Measurements from ENCODE around the gene RSRC2. TPM values are rescaled to one million over a fixed set of nuclear protein-coding genes. Genes with fewer than 3 reads are reported as not detected.
A peak's percentile ranks its signal among the peaks of the same experiment; 100 is the strongest.

Gene RSRC2
- polyA plus RNA-seq, 3 donors: 7.6 to 63.5 (median 15.8) TPM

GRCh38 chr12:122520676-122521075, 6.1 kb downstream of the RSRC2 start:
- Histone ChIP-seq H3K36me3 (replicated peaks in 1 of 2; ENCODE audit: control insufficient read depth in 1 of 2, insufficient read depth in 2 of 2, low read length in 2 of 2) (peaks cover 70 to 78% of the 10 kb centered on the region in 2 donors), H3K79me2 (ENCODE audit: insufficient read depth, low read length) (peaks cover 98% of the 10 kb centered on the region), H3K4me3 (replicated peaks in 1 of 3; ENCODE audit: low read depth in 2 of 3, low read length in 3 of 3) (no peak overlapping the region), H3K4me1 (ENCODE audit: control insufficient read depth in 1 of 2, insufficient read depth in 2 of 2, low read length in 2 of 2) (peaks cover 26 to 28% of the 10 kb centered on the region in 2 donors), H3K27ac (ENCODE audit: low read depth in 1 of 2, low read length in 2 of 2) (no peak overlapping the region), H3K4me2 (replicated peaks; ENCODE audit: extremely low read depth, low read length, poor library complexity, severe bottlenecking) (no peak overlapping the region), H3K9ac (ENCODE audit: insufficient read depth, low read length, poor library complexity, severe bottlenecking) (no peak overlapping the region), H4K20me1 (ENCODE audit: insufficient read depth, low read length) (peaks cover 99% of the 10 kb centered on the region), H3K9me3 (replicated peaks in 1 of 2; ENCODE audit: control insufficient read depth in 1 of 2, insufficient read depth in 1 of 2, low read length in 2 of 2) (no peaks in the 10 kb centered on the region), H2AFZ (ENCODE audit: insufficient read depth, low read depth, low read length, poor library complexity, severe bottlenecking) (no peak overlapping the region), H3K27me3 (ENCODE audit: control insufficient read depth in 2 of 2, insufficient read depth in 2 of 2, low read length in 2 of 2) (no peaks in the 10 kb centered on the region)
- DNase-seq: no peak
- Mint-ChIP-seq H3K9me3 (no peaks in the 10 kb centered on the region), H3K27me3 (ENCODE audit: low read depth in 3 of 3) (peaks cover 0 to 2% (median 0%) of the 10 kb centered on the region in 3 donors), H3K27ac (peak overlapping the region in 1 of 7 donors; percentile 52), H3K4me3 (no peak overlapping the region), H3K4me1 (peaks cover 28% of the 10 kb centered on the region), H3K36me3 (peaks cover 67 to 75% of the 10 kb centered on the region in 2 donors)
- no CpG with 5 or more reads among the region's 4 CpGs for WGBS (ENCODE audit: insufficient coverage)
- intact Hi-C loops (cut with micrococcal nuclease): loop anchor here in 1 of 2 donors (10.0 kb wide), 1 partner anchor 234 kb away; the partner anchor contains the start of gene DENR
- no peak for TF ChIP-seq CTCF (IDR thresholded peaks at IDR 0.05)

GRCh38 chr12:122519418-122519817, 7.3 kb downstream of the RSRC2 start:
- no peaks in the 10 kb centered on the region for H3K9me3 Mint-ChIP-seq
- H3K27ac Mint-ChIP-seq: no peak overlapping the region
- peaks cover 17% of the 10 kb centered on the region for H3K4me1 Mint-ChIP-seq
- Histone ChIP-seq H3K27ac (ENCODE audit: low read depth in 1 of 2, low read length in 2 of 2) (no peak overlapping the region), H3K9ac (ENCODE audit: insufficient read depth, low read length, poor library complexity, severe bottlenecking) (no peak overlapping the region), H3K79me2 (ENCODE audit: insufficient read depth, low read length) (peaks cover 98% of the 10 kb centered on the region), H4K20me1 (ENCODE audit: insufficient read depth, low read length) (peaks cover 100% of the 10 kb centered on the region), H3K36me3 (replicated peaks in 1 of 2; ENCODE audit: control insufficient read depth in 1 of 2, insufficient read depth in 2 of 2, low read length in 2 of 2) (peaks cover 81 to 90% of the 10 kb centered on the region in 2 donors), H3K4me1 (ENCODE audit: control insufficient read depth in 1 of 2, insufficient read depth in 2 of 2, low read length in 2 of 2) (peaks cover 16% of the 10 kb centered on the region in 2 donors), H3K4me3 (replicated peaks in 1 of 3; ENCODE audit: low read depth in 2 of 3, low read length in 3 of 3) (no peak overlapping the region), H3K9me3 (replicated peaks in 1 of 2; ENCODE audit: control insufficient read depth in 1 of 2, insufficient read depth in 1 of 2, low read length in 2 of 2) (no peaks in the 10 kb centered on the region), H3K27me3 (ENCODE audit: control insufficient read depth in 2 of 2, insufficient read depth in 2 of 2, low read length in 2 of 2) (no peaks in the 10 kb centered on the region), H3K4me2 (replicated peaks; ENCODE audit: extremely low read depth, low read length, poor library complexity, severe bottlenecking) (no peak overlapping the region), H2AFZ (ENCODE audit: insufficient read depth, low read depth, low read length, poor library complexity, severe bottlenecking) (no peak overlapping the region)
- H3K27me3 Mint-ChIP-seq (ENCODE audit: low read depth in 3 of 3): no peaks in the 10 kb centered on the region
- WGBS (ENCODE audit: insufficient coverage): no CpG with 5 or more reads among the region's 1 CpG
- H3K36me3 Mint-ChIP-seq: peaks cover 75 to 79% of the 10 kb centered on the region in 2 donors
- intact Hi-C loops (cut with micrococcal nuclease): no loop called here
- DNase-seq: no peak
- no peak for TF ChIP-seq CTCF (IDR thresholded peaks at IDR 0.05)
- H3K4me3 Mint-ChIP-seq: no peak overlapping the region

Measured in CD14-positive monocyte (primary cell).